GM18520 (cell line): ENCODE results near the gene CMPK1.
A peak's percentile ranks its signal among the peaks of the same experiment; 100 is the strongest.
"Not testable (repeated sequence)": the region's sequence is repeated elsewhere in the genome, so short reads cannot be mapped to it uniquely, and the experiment has no call there.

Experiments used
- ATAC-seq: cut with Tn5 transposase; IDR thresholded peaks from one replicate; pipeline ENCODE4 v1.9.1; 2021; ENCODE audit not compliant: unreplicated experiment

The CMPK1 gene

GRCh38 chr1:47333578-47333921 is at the start of gene CMPK1:
CMPK1 (plus strand) TSS chr1:47333790; CDS start chr1:47333946, 156 bp downstream.
- peak; percentile 63 for ATAC-seq

GRCh38 chr1:47288116-47288515 is 45.5 kb upstream of the CMPK1 start:
- not testable (repeated sequence) for ATAC-seq

- not testable (repeated sequence) for ATAC-seq
These were observed 38.7 kb upstream of the CMPK1 start for GRCh38 chr1:47294863-47295262.

GRCh38 chr1:47295579-47295978 is 38.0 kb upstream of the CMPK1 start:
- no peak for ATAC-seq

GRCh38 chr1:47298025-47298699 is 35.4 kb upstream of the CMPK1 start:
- ATAC-seq, result no peak

- no peak for ATAC-seq
These were observed 31.1 kb upstream of the CMPK1 start for GRCh38 chr1:47302472-47302871.

GRCh38 chr1:47309427-47309826 is 24.2 kb upstream of the CMPK1 start:
- ATAC-seq, result no peak

- peak; percentile 94 for ATAC-seq
These were observed 19.5 kb upstream of the CMPK1 start, which contains the start of gene STIL for GRCh38 chr1:47313915-47314664. STIL (minus strand) TSS chr1:47314147; CDS start chr1:47310319, 3,828 bp downstream.

- ATAC-seq, result no peak
These were observed 15.7 kb upstream of the CMPK1 start for GRCh38 chr1:47317841-47318240.

- not testable (repeated sequence) for ATAC-seq
These were observed 13.6 kb upstream of the CMPK1 start for GRCh38 chr1:47319968-47320367.

- ATAC-seq, result no peak
These were observed 10.0 kb upstream of the CMPK1 start for GRCh38 chr1:47323599-47324031.

- ATAC-seq, result no peak
These were observed 8.9 kb upstream of the CMPK1 start for GRCh38 chr1:47324682-47325081.

GRCh38 chr1:47325528-47325927 is 8.1 kb upstream of the CMPK1 start:
- ATAC-seq, result no peak

GRCh38 chr1:47326271-47326670 is 7.3 kb upstream of the CMPK1 start:
- no peak for ATAC-seq

GRCh38 chr1:47328992-47329391 is 4.6 kb upstream of the CMPK1 start:
- no peak for ATAC-seq

GRCh38 chr1:47330212-47330611 is 3.4 kb upstream of the CMPK1 start:
- ATAC-seq, result no peak

- no peak for ATAC-seq
These were observed 1.7 kb upstream of the CMPK1 start for GRCh38 chr1:47331875-47332274.

GRCh38 chr1:47332779-47333577 is 612 bp upstream of the CMPK1 start:
- ATAC-seq, result no peak

GRCh38 chr1:47333922-47334764 is 553 bp downstream of the CMPK1 start:
- ATAC-seq, result peak; percentile 61

GRCh38 chr1:47334765-47335435 is 1.3 kb downstream of the CMPK1 start:
- no peak for ATAC-seq
